HG03064 (cell line): ENCODE data around the gene LOXHD1.

Experiments
- ATAC-seq: cut with Tn5 transposase; IDR thresholded peaks from one replicate; pipeline ENCODE4 v1.9.1; 2021; ENCODE audit warnings: low read depth; ENCODE audit not compliant: unreplicated experiment

LOXHD1 gene

GRCh38 chr18:46630160-46630559, 26.9 kb downstream of the LOXHD1 start:
- ATAC-seq = no peak

GRCh38 chr18:46629361-46629760, 27.7 kb downstream of the LOXHD1 start:
- no peak for ATAC-seq

- no peak for ATAC-seq
These were observed 28.8 kb downstream of the LOXHD1 start for GRCh38 chr18:46628206-46628605.

GRCh38 chr18:46627136-46627535, 29.9 kb downstream of the LOXHD1 start:
- no peak for ATAC-seq

GRCh38 chr18:46625069-46625468, 32.0 kb downstream of the LOXHD1 start:
- no peak for ATAC-seq

DNA sequence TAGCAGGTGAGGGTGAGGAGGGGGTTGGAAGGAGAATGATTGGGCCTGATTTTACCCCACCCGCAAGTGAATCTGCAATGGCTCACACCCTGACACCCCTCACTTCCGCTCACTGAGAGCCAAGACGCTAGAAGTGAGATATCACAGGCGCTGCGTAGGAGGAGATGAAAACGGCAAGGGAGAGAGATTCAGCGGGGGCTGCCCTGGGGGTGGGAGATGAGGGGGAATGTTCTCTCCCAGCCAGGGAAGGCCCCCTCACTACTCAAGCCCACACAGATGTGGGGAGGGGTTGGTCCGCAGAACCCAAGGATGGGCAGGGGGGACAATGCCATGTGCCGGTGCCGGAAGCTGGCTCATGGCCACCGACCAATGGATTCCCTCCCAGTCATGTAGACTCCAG, 32.9 kb downstream of the LOXHD1 start:
- ATAC-seq = no peak

DNA sequence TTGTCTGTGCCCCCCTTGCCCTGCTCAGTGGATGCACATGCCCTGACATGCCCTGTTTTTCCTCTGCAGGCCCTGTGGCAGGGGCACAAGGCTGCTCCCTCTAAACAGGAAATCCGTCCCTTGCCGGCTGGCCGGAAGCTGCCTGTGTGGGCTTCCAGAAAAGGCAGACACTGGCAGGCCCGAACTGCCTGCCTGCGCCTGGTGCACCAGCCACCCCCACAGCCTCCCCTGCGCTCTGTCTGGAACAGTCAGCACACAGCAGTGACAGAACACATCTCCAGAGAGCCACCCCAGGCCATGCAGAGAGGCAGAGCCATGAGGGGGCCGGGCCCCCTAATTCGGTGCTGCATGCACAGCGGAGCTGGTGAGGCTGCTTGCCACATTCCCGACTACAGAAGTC, 33.5 kb downstream of the LOXHD1 start:
- no peak for ATAC-seq

GRCh38 chr18:46622999-46623398, 34.0 kb downstream of the LOXHD1 start:
- ATAC-seq = no peak

DNA sequence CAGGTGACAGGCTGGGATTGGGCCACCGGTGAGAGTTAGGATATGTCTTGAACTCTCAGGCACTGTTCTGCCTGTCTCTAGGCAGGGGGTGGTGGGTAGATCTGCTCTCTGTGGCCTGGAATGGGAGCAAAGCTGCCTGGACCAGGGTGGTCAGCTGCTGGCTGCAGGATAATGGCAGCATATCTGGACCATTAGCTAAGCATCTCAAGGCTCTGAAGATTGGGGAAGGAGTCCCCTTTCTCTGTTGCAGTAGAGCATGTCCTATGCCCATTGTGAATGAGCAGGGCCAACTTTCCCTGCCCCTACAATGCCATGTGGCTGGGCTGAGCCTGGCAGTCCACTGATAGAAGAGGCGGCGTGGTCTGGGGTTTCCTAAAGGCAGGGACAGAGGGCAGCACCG, 34.6 kb downstream of the LOXHD1 start:
- ATAC-seq = no peak

GRCh38 chr18:46621871-46622270, 35.1 kb downstream of the LOXHD1 start:
- no peak for ATAC-seq

GRCh38 chr18:46621111-46621766, 35.8 kb downstream of the LOXHD1 start:
- ATAC-seq = no peak

DNA sequence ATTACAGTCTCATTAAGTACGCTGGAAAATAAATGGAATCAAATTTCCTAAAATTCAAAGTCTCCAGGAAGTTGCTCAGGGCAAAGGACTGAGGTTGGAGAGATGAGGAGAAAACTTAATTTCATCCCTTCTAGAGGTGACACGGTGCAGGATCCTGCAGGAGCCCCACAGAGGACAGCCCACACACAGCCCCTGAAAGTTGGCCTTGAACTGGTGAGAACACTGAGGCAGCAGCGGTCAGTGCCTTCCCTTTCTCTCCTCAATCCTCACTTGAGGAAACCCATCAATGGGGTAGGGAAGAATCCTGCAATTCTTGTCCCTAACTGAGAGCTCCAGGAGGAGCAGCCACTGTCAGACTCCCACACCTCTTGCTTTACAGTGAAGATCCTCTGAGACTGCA, 37.5 kb downstream of the LOXHD1 start:
- no peak for ATAC-seq

DNA sequence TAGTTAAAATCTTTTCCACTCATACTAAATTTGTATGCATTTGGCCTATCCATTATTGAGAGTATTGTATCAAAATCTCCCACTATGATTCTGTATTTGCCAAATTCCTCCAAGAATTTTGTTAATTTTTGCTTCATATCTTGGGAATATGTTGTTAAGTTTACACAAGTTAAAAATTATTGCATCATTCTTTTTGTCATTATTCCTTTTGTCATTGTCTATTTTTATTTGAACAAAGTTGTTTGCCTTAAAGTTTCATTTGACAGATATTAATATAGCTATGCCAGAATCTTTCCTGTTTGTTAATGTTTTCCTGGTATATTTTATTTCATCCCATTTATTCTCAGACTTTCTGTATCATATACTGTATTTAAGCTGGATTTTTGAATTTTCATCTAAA, 41.3 kb downstream of the LOXHD1 start:
- ATAC-seq = no peak

GRCh38 chr18:46609048-46609447, 48.0 kb downstream of the LOXHD1 start:
- no peak for ATAC-seq

DNA sequence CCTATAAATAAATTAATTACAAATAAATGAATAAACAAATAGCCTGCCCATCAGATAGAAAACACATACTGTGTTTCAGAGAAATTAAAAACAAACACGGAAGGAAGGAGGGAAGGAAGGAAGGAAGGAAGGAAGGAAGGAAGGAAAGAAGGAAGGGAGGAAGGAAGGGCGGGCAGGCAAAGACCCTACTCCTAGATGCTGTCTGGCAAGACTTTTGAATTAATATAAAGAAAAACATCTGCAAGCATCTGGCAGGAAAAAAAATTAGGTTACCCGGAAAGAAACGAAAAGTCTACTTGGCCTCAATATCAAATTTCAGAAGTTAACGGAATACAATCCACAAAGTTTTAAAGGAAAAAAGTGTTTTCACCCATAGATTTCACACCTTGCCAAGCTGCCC, 49.1 kb downstream of the LOXHD1 start:
- no peak for ATAC-seq

GRCh38 chr18:46601141-46601805, 55.7 kb downstream of the LOXHD1 start:
- ATAC-seq = no peak

- ATAC-seq = no peak
These were observed 60.9 kb downstream of the LOXHD1 start for GRCh38 chr18:46596119-46596518.

- no peak for ATAC-seq
These were observed 65.1 kb downstream of the LOXHD1 start for GRCh38 chr18:46591783-46592391.

DNA sequence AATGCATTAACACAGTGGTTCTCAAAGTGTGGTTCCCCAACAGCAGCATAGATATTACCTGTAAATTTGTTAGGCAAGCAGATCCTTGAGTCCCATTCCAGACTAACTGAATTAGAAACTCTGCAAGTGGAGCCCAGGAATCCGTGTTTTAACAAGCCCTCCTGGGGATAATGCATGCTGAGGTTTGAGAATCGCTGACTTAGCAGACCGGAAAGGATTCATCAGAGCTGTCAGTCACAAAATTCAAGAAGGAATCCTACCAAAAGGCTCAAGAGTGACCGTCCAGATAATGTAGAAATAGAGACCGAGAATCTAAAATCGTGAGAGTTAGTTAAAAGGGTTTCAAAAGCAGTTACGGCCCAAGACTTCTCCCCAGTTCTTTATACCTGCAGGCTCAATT, 66.9 kb downstream of the LOXHD1 start:
- no peak for ATAC-seq

DNA sequence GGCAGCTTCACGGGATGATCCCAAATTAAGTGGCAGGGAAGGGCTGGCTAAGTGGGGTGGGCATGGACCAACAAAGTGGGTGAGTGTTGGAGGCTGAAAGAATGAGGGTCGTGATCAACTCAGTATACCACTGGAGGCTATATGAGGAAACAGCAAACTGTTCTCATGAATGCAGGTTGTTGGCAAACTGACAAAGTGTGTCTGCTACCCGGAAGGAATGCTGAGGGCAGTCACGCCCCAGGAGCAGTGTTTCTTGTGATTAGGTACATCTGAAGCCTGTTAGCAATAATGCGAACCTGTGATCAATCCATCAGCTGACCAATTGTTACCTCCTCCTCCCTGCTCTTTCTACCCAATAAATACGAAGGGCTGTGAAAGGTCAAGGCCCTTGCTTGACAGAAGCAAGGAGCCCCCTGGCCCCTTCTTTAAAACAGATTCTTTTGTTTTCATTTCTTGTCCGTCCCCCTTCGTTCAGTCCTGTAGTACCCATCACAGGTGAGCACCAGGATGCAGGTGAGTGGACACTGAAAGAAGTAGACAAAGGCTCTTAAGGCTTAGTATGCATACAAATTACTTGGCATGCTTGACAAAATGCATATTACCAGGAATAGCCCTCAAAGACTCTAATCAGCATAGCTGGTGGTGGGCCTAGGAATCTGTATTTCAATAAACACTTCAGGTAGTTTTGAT, 67.9 kb downstream of the LOXHD1 start:
- ATAC-seq = no peak

DNA sequence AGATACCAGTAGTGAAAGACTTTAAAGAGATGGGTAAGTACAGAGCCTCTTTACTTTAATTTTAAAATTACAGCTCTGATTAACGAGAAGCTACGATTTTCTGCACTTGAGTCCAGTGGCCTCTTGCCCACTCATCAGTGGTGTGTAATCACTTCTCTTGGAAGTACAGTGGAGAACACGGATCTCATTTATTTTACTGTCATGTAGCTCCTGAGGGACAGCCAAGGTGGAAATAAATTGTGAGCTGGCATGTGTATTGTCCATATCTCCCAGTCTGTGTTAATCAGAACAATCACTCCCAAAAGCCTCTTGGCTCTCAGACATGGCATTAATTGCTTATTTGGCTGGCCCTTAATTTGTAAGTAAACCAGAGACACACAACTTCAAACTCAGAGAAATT, 69.4 kb downstream of the LOXHD1 start:
- no peak for ATAC-seq

DNA sequence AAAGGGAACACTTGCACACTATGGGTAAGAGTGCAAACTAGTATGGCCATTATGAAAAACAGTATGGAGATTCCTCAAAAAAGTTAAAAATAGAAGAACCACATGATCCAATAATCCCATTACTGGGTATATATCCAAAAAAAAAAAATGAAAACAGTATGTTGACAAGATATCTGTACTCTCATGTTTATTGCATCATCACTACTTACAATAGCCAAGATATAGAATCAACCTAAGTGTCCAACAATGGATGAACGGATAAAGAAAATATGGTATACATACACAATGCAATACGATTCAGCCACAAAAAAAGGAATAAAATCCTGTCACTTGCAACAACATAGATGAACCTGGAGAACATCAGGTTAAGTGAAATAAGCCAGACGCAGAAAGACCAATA, 73.3 kb downstream of the LOXHD1 start:
- ATAC-seq = no peak
